ENCODE results near the gene CCDC183. TPM values are rescaled to one million over a fixed set of nuclear protein-coding genes. Genes with fewer than 3 reads are reported as not detected.

CCDC183 gene
- total RNA-seq: under 1 TPM; 0.26 to 0.91 TPM

GRCh38 chr9:136796238-136796774, at the start of gene CCDC183:
TSS of gene CCDC183 (plus strand) at chr9:136796338. CDS start at chr9:136796398, 60 bp downstream.
- H3K27ac Mint-ChIP-seq: no peak within 1 kb of the TSS
- ATAC-seq (no peak), DNase-seq (no peak)
- no peak within 1 kb of the TSS for H3K4me3 Mint-ChIP-seq
- H3K36me3 Mint-ChIP-seq: no peaks in the 10 kb centered on the region
- CTCF ChIA-PET: interaction anchor here (0.6 kb wide), 1 partner anchor 271 kb away, joined by 5 read pairs; no protein-coding TSS in a partner anchor
- no peaks in the 10 kb centered on the region for H3K9me3 Mint-ChIP-seq (ENCODE audit: low read depth)
- H3K4me1 Mint-ChIP-seq: peaks cover 20% of the 10 kb centered on the region
- peaks cover 19% of the 10 kb centered on the region for H3K27me3 Mint-ChIP-seq

- H3K4me1 Mint-ChIP-seq: peaks cover 17% of the 10 kb centered on the region
- peaks cover 1% of the 10 kb centered on the region for H3K9me3 Mint-ChIP-seq (ENCODE audit: low read depth)
- ATAC-seq: no peak
- no peak for DNase-seq
- H3K27me3 Mint-ChIP-seq: peaks cover 18% of the 10 kb centered on the region
- no peak overlapping the region for H3K4me3 Mint-ChIP-seq
- CTCF ChIA-PET: no interaction called here
- peaks cover 3% of the 10 kb centered on the region for H3K36me3 Mint-ChIP-seq
- H3K27ac Mint-ChIP-seq: no peak overlapping the region
Measured at GRCh38 chr9:136746621-136747020, 49.5 kb upstream of the CCDC183 start.

DNA sequence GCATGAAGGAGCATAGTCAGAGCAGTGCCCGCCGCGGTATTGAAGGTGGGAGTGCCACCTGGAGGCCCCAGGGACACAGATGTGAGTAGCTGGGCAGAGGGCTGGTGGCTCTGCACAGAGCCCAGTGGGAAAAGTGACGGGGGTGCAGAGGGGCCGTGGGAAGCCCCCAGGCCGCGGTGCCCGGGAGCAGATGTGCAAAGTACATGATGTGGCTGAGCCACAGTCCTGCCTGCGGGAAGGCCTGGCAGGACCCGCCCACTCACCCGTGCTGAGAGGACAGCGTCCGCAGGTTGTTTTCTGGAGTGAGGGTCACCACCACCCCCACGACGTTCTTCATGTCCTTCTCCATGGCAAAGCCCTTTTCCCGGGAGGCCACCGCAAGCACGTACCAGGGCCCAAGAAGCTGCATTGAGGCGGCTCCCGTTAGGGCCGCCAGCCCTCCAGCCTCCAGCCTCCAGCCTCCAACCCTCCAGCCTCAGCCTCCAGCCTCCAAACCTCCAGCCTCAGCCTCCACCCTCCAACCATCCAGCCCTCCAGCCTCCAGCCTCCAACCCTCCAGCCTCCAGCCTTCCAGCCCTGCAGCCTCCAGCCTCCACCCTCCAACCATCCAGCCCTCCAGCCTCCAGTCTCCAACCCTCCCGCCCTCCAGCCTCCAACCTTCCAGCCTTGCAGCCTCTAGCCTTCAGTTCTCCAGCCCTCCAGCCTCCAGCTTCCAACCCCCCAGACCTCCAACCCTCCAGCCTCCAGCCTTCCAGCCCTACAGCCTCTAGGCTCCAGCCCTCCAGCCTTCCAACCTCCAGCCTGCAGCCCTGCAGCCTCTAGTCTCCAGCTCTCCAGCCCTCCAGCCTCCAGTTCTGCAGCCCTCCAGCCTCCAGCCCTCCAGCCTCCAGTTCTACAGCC, 48.7 kb upstream of the CCDC183 start:
- no peak for DNase-seq
- no peak for ATAC-seq
- peaks cover 10% of the 10 kb centered on the region for H3K36me3 Mint-ChIP-seq
- CTCF ChIA-PET: no interaction called here
- peaks cover 14% of the 10 kb centered on the region for H3K4me1 Mint-ChIP-seq
- no peak overlapping the region for H3K27ac Mint-ChIP-seq
- no peak overlapping the region for H3K4me3 Mint-ChIP-seq
- peaks cover 22% of the 10 kb centered on the region for H3K27me3 Mint-ChIP-seq
- peaks cover 7% of the 10 kb centered on the region for H3K9me3 Mint-ChIP-seq (ENCODE audit: low read depth)

- H3K36me3 Mint-ChIP-seq: peaks cover 13% of the 10 kb centered on the region
- CTCF ChIA-PET: no interaction called here
- H3K9me3 Mint-ChIP-seq (ENCODE audit: low read depth): peaks cover 12% of the 10 kb centered on the region
- no peak for DNase-seq
- no peak for ATAC-seq
- no peak within 1 kb of the TSS for H3K27ac Mint-ChIP-seq
- H3K4me1 Mint-ChIP-seq: peaks cover 14% of the 10 kb centered on the region
- H3K4me3 Mint-ChIP-seq: no peak within 1 kb of the TSS
- peaks cover 25% of the 10 kb centered on the region for H3K27me3 Mint-ChIP-seq
Measured at GRCh38 chr9:136748201-136748600, 47.9 kb upstream of the CCDC183 start, which contains the start of gene LCN6. TSS of gene LCN6 (minus strand) at chr9:136748525. CDS start at chr9:136748483, 42 bp downstream.

DNA sequence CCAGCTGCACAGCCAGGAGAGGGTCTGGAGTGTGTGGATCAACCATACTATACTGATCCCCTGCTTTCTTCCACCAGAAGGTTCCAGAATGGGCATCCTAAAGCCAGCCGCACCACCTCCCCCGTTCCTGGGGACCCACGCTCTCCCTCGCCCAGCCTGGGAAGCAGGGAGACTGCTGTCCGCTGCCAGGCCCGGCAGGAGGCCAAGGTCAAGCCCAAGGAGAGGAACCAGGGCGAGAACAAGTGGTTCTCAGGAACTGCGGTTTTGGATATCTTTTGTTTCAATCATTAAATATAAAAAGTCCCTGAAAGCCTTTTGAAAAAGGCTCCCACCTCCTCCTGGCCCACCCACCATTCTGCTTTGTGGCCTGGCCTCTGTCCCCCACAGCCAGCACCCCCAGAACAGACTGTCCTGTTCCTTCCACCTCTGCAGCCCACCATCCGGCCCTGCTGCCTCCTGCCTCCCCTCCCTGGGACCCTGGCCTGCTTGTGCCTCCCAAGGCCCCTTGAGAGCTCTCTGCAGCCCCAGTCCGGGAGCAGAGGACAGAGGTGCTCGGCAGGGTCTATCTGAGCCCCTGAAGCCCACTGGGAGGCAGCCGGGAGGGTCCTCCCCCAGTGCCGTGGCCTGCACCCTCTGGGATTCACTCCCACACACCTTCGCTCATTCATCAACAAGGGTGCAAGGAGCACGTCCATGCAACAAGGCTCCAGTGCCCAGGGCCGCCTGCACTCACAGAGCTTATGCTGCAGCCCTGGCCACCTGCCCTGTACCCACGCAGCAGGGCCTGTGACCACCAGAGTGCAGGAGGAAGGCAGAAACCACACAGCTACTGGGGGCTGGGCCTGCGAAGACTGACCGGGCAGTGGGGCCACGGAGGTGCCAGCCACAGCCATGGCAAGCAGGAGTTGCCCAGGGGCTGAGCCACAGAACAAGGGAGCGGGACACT, 47.2 kb upstream of the CCDC183 start:
- Mint-ChIP-seq H3K9me3 (ENCODE audit: low read depth) (peaks cover 12% of the 10 kb centered on the region), H3K27ac (no peak overlapping the region), H3K36me3 (peaks cover 13% of the 10 kb centered on the region), H3K27me3 (peaks cover 23% of the 10 kb centered on the region), H3K4me1 (peaks cover 14% of the 10 kb centered on the region), H3K4me3 (no peak overlapping the region)
- CTCF ChIA-PET: interaction anchor here (1.0 to 1.3 kb wide), 2 partner anchors 9 to 17 kb away, joined by 3 to 4 read pairs; partner anchors contain the start of gene LCN8
- ATAC-seq (no peak), DNase-seq (no peak)

GRCh38 chr9:136750526-136750925, 45.6 kb upstream of the CCDC183 start:
- peaks cover 14% of the 10 kb centered on the region for H3K36me3 Mint-ChIP-seq
- H3K27ac Mint-ChIP-seq: no peak overlapping the region
- H3K9me3 Mint-ChIP-seq (ENCODE audit: low read depth): peaks cover 13% of the 10 kb centered on the region
- peaks cover 14% of the 10 kb centered on the region for H3K4me1 Mint-ChIP-seq
- DNase-seq (no peak), ATAC-seq (peak; percentile 90)
- CTCF ChIA-PET: interaction anchor here (1.2 to 1.5 kb wide), 4 partner anchors 9 to 250 kb away, joined by 3 to 5 read pairs (median 4); no protein-coding TSS in a partner anchor
- H3K4me3 Mint-ChIP-seq: no peak overlapping the region
- H3K27me3 Mint-ChIP-seq: peaks cover 23% of the 10 kb centered on the region

DNA sequence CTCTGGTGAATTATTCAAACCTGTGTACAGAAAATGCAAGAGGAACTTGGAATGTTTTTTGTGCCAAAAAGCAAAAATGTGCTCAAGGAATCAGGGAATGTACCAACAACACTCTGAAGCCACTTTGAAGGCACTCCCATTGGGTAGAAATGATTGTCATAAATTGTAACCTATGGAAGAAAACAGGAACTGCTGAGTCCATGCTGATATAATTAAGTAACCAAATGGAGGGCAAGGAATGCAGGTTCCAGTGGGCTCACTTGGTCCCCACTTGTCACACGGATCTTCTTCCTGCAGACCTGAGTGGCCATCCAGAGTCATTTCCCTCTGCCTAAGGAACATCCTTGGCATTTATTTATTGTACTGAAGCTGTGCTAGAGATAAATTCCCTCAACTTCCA, 44.9 kb upstream of the CCDC183 start:
- no peak for DNase-seq
- Mint-ChIP-seq H3K36me3 (peaks cover 16% of the 10 kb centered on the region), H3K4me1 (peaks cover 14% of the 10 kb centered on the region), H3K4me3 (no peak overlapping the region), H3K27ac (no peak overlapping the region), H3K9me3 (ENCODE audit: low read depth) (peaks cover 20% of the 10 kb centered on the region), H3K27me3 (peaks cover 23% of the 10 kb centered on the region)
- no peak for ATAC-seq
- CTCF ChIA-PET: interaction anchor here (1.2 to 1.5 kb wide), 2 partner anchors 10 to 249 kb away, joined by 3 to 4 read pairs; no protein-coding TSS in a partner anchor

DNA sequence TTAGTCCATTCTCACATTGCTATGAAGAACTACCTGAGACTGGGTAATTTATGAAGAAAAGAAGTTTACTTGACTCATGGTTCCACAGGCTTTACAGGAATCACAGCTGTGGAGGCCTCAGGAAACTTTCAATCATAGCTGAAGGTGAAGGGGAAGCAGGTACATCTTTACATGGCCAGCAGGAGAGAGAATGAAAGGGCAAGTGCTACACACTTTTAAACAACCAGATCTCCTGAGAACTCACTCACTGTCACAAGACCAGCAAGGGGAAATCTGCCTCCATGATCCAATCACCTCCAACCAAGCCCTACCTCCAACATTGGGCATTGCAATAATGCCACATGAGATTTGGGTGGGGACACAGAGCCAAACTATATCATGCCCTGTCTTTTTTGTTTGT, 44.3 kb upstream of the CCDC183 start:
- peaks cover 14% of the 10 kb centered on the region for H3K4me1 Mint-ChIP-seq
- H3K27me3 Mint-ChIP-seq: peaks cover 23% of the 10 kb centered on the region
- H3K9me3 Mint-ChIP-seq (ENCODE audit: low read depth): peaks cover 20% of the 10 kb centered on the region
- H3K4me3 Mint-ChIP-seq: no peak overlapping the region
- CTCF ChIA-PET: no interaction called here
- DNase-seq (no peak), ATAC-seq (no peak)
- H3K27ac Mint-ChIP-seq: no peak overlapping the region
- peaks cover 16% of the 10 kb centered on the region for H3K36me3 Mint-ChIP-seq

GRCh38 chr9:136753371-136754058, 42.6 kb upstream of the CCDC183 start:
- no peak overlapping the region for H3K27ac Mint-ChIP-seq
- DNase-seq: no peak
- H3K36me3 Mint-ChIP-seq: peaks cover 16% of the 10 kb centered on the region
- peaks cover 16% of the 10 kb centered on the region for H3K27me3 Mint-ChIP-seq
- CTCF ChIA-PET: no interaction called here
- no peak for ATAC-seq
- no peak overlapping the region for H3K4me3 Mint-ChIP-seq
- H3K9me3 Mint-ChIP-seq (ENCODE audit: low read depth): peaks cover 20% of the 10 kb centered on the region
- H3K4me1 Mint-ChIP-seq: peaks cover 14% of the 10 kb centered on the region

DNA sequence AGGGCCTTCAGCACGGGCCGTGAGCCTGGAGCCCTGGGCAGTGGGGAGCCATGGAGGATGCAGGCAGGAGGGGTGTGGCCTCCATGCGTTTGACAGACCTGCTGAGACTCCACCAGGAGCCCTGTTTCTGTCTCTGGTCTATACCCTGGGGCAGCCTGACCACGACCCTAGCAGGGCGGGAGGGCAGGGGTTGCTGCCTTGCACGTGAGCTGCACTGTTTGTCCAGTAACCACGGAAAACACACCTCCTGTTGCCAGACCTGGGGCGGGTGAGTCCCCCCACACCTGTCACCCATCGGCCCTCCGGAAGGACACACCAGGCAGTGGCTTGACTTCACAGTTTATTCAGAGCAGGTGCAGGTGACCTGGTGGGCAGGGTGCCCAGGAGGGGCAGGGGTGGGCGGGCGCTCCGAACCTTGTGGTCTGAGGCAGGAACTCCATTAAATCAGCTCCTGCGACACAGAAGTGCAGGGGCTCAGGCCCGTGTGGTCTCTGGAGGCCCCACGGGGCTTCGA, 42.0 kb upstream of the CCDC183 start:
- Mint-ChIP-seq H3K4me3 (no peak overlapping the region), H3K27ac (no peak overlapping the region), H3K36me3 (peaks cover 16% of the 10 kb centered on the region), H3K9me3 (ENCODE audit: low read depth) (peaks cover 20% of the 10 kb centered on the region), H3K4me1 (peaks cover 14% of the 10 kb centered on the region), H3K27me3 (peaks cover 15% of the 10 kb centered on the region)
- CTCF ChIA-PET: no interaction called here
- ATAC-seq (no peak), DNase-seq (no peak)

GRCh38 chr9:136754626-136755301, 41.4 kb upstream of the CCDC183 start:
- ATAC-seq (no peak), DNase-seq (no peak)
- Mint-ChIP-seq H3K9me3 (ENCODE audit: low read depth) (peaks cover 20% of the 10 kb centered on the region), H3K36me3 (peaks cover 16% of the 10 kb centered on the region), H3K27me3 (peaks cover 15% of the 10 kb centered on the region), H3K4me1 (peaks cover 11% of the 10 kb centered on the region), H3K27ac (no peak overlapping the region), H3K4me3 (no peak overlapping the region)
- CTCF ChIA-PET: interaction anchor here (0.8 kb wide), 1 partner anchor 13 kb away, joined by 3 read pairs; no protein-coding TSS in a partner anchor

All from activated CD8-positive, alpha-beta memory T cell treated with anti-CD3 and anti-CD28 coated beads, Interleukin-2, amount 10 ng/mL, durations not matched to agents 7 days and 5 days (primary cell).